GM18951 (cell line): Measurements from ENCODE around the gene GSTM3.

Experiments
- POLR2A ChIP-seq: IDR thresholded peaks from 4 replicates; pipeline ENCODE4 v1.6.1; 2011; ENCODE audit warnings: mild to moderate bottlenecking; ENCODE audit not compliant: insufficient read length, insufficient read depth; ENCODE audit errors: extremely low read depth
- in situ Hi-C: fragments of 300-500 bp; cut with MboI; formaldehyde crosslinking; loops from one replicate; pipeline ENCODE4 v1.12.0; 2022; ENCODE audit warnings: low sequenced_read_pairs, mixed read lengths, inconsistent platforms; ENCODE audit not compliant: unreplicated experiment

Gene GSTM3

DNA sequence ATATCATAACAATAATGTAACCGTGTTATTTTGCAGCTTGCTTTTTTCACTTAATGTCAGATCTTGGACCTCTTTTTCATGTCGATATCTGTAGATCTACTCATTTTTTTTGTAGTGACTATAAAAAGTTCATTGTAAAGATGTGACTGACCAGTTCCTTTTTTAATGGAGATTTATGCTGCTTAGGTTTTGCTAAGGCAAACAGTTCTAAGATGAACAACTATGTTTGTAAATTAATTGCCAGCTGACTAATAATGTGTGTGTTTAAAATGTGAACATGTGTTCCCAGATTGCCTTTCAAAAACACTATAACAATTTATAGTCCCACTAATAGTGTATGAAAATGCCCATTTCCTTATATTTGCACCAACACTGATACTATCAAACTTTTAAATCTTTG, 41.0 kb upstream of the GSTM3 start:
- in situ Hi-C loops, result no loop called here
- no peak for TF ChIP-seq POLR2A

DNA sequence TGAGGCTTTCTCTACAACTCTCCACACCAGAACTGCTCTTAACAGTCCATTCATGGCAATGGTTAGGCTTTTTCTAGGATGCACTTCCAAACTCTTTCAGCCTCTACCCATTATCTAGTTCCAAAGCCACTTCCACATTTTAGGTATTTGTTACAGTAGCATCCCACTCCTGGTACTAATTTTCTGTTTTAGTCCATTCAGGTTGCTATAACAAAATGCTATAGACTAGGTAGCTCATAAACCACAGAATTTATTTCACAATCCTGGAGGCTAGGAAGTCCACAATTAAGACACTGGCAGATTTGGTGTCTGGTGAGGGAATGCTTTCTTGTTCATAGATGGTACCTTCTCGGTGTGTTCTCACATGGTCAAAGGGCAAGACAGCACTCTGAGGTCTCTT, 40.1 kb upstream of the GSTM3 start:
- no peak for TF ChIP-seq POLR2A
- in situ Hi-C loops, result no loop called here

DNA sequence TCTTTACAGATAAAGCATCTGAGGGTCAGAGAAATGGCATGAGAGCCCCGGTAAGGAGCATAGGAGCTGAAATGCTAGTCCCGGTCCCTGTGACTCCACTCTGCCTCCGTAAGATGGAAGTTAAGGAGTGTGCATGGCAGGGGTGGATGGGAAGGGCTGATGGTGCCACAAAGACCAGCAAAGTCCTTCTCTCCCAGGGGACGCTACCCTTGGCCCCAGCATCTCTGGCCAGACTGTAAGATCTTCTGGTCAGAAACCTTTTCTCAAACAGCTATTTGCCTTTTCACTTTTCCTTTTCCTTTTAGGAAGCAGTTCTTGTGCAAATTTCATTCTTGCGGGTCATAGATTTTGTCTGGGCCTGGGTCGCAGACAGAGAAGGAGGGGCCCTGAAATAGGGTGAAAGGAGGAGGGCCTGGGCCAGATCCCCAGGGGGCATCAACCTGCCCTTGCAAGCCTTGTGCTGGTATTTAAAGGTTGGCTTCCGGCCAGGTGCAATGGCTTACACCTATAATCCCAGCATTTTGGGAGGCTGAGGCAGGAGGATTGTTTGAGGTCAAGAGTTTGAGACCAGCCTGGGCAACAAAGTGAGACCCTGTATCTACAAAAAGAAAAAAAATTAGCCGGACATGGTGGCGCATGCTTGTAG, 37.3 kb upstream of the GSTM3 start:
- TF ChIP-seq POLR2A, result no peak
- in situ Hi-C loops, result no loop called here

DNA sequence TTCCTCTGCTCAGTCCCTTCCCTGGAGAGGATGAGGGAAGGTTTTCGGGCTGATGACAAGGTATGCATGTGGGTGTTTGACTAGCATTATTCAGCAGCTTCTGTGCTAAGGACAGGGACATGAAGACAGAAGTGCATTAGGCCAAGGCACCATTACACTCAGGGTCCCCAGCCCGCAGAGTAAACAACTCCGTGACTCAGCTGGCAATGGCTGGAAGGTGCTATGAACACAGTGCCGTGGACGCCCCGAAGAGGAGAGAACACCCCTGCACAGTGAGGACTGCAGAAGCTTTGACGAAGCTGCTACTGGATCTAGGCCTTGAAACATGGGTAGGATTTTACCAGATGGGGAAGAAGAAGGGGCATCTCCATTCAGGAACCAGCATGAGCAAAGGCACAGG, 36.6 kb upstream of the GSTM3 start:
- TF ChIP-seq POLR2A, result no peak
- in situ Hi-C loops, result no loop called here

DNA sequence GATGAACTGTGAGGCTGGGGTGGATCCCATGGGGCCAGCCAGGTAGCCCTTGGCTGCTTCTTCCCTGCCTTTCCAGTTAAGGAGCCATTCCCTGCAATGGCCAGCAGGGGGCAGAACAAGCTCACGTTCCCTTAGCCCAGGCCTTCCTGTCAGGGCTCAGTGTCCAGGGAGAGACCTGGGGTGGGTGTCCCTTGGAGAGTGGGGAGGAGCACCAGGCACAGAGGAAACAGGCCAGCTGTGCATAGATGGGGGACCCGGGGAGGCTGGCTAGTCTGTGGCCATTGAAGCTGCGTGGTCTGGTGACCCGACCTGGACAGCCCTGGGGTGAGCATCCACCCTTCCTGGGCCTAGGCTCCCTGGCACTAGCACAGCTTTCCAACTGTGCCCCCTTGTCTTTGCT, 36.1 kb upstream of the GSTM3 start:
- no peak for TF ChIP-seq POLR2A
- in situ Hi-C loops, result no loop called here

DNA sequence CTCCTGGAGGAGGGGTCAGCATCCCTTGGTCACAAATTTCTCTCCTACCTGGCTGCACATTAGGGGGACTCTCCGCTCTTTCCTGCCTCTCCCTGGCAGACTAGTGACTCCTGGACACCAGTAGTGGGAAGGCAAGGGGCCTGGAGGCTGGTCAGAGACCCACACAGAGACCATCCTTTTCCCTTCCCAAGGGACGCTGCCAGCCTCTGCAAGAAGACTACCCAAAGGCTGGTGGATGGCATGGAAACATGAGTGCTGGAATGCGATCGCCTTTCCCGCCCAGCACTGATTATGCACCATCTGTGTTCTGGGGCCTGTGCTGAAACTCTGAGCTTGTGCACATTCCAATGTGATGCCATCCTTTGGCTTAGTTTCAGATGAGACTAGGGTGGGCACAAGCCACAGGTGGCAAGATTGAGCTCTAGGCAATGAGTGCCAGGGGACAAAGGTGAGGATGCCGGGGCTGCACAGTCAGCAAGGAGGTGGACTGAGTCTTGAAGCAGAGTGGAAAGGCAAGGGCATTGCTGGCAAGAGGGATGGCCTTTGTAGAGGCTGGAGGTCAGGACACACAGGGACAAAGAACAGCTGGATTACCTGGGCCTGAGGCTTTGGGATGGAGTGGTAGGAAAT, 35.5 kb upstream of the GSTM3 start:
- in situ Hi-C loops, result no loop called here
- TF ChIP-seq POLR2A, result no peak

DNA sequence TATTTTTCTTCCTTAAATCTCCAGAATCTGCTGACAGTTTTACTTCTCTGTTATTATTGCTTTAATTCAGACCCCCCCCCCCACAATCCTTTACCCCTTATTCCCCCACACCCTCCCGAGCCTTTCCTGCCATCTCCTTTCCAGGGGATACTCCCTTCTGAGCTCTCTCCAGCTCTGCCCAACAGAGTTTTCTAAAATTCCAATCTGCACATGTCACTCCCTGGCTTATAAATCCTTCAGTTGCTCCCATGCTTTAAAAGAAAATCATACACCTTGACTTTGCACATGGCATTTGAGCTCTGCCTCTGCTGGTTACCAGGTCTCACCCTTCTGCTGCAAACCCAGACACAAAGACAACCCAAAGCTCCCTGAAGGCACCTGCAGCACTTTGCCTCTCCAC, 34.6 kb upstream of the GSTM3 start:
- no peak for TF ChIP-seq POLR2A
- in situ Hi-C loops, result no loop called here

DNA sequence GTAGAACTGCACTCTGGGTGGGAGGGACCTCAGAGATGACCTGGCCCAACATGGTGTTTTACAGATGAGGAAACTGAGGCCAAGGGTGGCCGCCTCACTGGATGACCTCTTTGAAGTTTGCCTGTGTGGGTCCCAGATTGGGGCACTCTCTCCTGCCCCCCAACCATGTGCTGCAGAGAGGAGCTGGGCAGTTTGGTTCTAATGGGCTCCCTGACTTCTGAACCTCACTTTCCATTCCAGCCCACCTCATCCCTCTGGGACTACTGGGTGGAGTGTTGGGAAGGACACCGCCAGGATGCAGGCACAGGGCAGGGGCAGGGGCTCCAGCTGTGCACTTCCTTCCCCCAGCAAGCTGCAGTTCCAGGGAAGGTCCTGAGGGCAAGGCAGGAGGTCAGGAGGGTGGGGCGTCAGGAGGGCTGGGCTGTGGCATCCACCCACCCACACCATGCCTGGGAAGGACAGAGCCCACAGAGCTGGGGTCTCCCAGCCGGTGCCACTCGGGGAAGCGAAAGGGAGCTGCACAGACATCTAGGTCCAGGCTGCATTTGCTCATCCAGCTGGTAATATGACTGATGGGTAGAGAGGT, 33.2 kb upstream of the GSTM3 start:
- in situ Hi-C loops, result loop anchor here (5.0 kb wide), 2 partner anchors 132 to 227 kb away; partner anchors contain the start of gene GNAI3
- TF ChIP-seq POLR2A, result no peak

DNA sequence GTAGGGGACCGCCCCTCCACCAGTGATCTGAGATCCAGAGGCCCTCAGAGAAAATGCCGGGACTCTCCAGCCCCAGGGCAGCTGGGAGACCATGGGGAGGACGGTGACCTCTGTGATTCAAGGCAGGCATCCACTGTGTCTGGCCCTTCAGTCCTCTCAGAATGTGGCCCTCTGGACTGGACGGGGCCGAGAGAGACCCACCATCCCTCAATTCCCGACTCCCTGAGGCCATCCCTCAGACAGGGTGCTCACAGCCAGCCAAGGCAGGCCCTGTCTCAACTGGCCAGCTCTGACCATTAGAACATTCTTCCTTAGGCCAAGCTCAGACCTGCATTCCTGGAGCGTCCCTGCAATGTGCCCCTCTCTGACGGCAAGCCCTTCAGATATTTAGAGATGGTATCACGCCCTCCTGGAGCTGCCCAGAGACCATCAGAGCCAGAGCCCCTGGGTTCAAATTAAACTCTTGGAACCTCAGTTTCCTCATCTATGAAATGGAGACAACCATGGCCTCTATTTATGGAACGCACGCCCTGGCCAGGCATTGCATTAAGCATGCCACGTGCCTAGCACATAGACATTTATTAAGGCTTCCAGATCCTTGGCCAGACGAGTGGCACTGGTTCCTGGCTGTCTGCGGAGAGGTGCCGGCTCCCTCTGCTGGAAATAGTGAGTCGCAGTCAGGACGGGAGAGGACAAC, 32.5 kb upstream of the GSTM3 start:
- in situ Hi-C loops, result loop anchor here (5.0 kb wide), 2 partner anchors 131 to 226 kb away; partner anchors contain the start of gene GNAI3

DNA sequence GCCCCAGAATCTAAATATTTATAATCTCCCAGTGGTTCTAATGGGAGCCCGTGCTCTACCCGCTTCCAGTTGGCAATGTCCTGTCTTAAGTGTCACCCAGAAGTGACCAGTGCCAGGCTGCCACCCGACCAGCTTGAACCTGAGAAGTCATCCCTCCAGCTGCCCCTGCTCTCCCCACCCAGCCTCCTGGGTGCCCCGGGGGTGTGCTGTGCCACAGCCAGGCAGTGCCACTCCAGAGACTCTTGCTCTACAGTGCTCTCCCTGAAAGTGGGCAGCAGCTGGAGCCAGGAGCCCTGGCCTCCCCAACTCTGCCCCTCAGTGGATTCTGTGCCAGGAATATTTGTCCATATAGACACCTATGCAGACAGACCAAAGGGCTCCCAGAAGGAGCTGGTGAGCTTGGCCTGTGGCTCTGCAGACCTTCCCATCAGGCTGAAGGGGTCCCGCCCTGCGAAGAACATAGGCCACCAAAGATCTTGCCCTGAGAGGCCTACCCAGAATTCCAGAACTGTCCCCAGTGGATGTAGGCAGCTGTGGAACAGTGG, 31.9 kb upstream of the GSTM3 start:
- TF ChIP-seq POLR2A, result no peak
- in situ Hi-C loops, result loop anchor here (5.0 kb wide), 2 partner anchors 130 to 225 kb away; partner anchors contain the start of gene GNAI3

More for the DNA sequence above, 32.5 kb upstream of the GSTM3 start:
- no peak for TF ChIP-seq POLR2A

DNA sequence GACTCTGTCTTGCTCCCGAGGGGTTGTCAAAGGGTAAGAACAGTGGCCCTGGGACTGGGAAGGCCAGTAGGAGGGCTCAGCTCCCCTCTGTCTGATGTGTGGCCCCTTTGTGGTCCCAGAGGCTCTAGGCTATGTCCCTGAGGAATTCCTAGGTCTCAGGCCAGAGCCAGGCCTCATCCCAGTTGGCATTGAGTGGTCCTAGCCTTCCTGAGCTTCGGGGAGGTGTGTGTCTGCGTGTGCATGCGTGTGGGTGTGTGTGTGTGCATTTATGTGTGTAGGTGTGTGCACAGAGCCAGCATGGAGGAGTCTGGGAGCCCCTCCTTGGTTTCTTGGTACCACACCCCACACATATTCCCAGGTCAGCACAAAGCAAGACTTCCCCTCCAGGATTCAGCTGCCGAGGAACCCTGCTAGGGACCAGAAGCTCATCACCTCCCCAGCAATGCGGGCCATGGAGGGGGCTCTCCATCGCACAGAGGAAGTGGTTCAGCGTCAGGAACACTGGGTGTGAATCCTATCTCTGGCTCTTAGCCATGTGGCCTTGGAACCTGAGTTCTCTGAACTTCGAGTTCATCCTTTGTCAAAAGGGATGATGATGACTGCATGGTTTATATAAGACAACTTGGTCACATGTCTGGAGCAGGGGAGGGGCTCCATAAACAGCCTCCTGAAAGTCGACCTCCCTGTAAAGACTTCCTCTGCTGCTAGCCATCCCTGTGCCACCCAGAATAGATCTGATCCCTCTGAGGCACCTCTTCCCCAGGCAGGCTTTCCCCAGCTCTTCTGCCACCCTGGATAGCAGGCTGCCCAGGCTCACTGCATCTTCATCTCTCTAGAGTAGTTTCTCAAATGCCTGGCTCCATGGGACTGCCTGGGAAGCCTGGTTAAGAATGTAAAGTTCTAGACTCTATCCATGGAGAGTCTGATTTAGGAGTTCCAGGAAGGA, 31.1 kb upstream of the GSTM3 start:
- in situ Hi-C loops, result loop anchor here (5.0 kb wide), 2 partner anchors 130 to 225 kb away; partner anchors contain the start of gene GNAI3
- TF ChIP-seq POLR2A, result no peak
